Measurements from ENCODE around the gene RSAD2. TPM values are rescaled to one million over a fixed set of nuclear protein-coding genes. Genes with fewer than 3 reads are reported as not detected.

The RSAD2 gene
- total and polyA plus RNA-seq, 9 of the 15 experiments (the other 6 are each of a cell fraction or from before 2014, with no cell fraction given): 0.15 to 1.4 (median 0.28) TPM

DNA sequence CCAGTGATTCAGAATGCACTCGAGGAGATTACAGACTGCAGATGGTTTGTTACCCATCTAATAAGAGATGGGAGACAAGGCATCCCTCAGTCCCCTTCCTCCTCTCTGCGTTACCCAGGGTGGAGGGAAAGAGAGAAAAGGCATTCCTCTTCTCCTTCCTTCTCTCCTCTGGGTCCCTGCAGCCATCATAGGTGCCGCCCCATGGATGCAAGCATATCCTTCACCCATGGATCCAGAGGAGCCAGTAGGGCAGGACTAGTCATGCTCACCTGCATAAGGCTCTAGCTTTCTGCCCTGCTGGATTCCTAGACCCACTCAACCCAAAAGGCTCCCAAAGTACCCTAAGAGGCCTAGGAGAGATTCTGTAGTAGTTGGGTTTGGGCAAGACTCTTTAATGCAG is 32.3 kb upstream of the RSAD2 start (continued):
- TF ChIP-seq, protein P1, sequence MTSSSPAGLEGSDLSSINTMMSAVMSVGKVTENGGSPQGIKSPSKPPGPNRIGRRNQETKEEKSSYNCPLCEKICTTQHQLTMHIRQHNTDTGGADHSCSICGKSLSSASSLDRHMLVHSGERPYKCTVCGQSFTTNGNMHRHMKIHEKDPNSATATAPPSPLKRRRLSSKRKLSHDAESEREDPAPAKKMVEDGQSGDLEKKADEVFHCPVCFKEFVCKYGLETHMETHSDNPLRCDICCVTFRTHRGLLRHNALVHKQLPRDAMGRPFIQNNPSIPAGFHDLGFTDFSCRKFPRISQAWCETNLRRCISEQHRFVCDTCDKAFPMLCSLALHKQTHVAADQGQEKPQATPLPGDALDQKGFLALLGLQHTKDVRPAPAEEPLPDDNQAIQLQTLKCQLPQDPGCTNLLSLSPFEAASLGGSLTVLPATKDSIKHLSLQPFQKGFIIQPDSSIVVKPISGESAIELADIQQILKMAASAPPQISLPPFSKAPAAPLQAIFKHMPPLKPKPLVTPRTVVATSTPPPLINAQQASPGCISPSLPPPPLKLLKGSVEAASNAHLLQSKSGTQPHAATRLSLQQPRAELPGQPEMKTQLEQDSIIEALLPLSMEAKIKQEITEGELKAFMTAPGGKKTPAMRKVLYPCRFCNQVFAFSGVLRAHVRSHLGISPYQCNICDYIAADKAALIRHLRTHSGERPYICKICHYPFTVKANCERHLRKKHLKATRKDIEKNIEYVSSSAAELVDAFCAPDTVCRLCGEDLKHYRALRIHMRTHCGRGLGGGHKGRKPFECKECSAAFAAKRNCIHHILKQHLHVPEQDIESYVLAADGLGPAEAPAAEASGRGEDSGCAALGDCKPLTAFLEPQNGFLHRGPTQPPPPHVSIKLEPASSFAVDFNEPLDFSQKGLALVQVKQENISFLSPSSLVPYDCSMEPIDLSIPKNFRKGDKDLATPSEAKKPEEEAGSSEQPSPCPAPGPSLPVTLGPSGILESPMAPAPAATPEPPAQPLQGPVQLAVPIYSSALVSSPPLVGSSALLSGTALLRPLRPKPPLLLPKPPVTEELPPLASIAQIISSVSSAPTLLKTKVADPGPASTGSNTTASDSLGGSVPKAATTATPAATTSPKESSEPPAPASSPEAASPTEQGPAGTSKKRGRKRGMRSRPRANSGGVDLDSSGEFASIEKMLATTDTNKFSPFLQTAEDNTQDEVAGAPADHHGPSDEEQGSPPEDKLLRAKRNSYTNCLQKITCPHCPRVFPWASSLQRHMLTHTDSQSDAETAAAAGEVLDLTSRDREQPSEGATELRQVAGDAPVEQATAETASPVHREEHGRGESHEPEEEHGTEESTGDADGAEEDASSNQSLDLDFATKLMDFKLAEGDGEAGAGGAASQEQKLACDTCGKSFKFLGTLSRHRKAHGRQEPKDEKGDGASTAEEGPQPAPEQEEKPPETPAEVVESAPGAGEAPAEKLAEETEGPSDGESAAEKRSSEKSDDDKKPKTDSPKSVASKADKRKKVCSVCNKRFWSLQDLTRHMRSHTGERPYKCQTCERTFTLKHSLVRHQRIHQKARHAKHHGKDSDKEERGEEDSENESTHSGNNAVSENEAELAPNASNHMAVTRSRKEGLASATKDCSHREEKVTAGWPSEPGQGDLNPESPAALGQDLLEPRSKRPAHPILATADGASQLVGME (CRISPR knock-in tag; IDR thresholded peaks at IDR 0.05): no peak
- no peak for TF ChIP-seq ESRRA (IDR thresholded peaks at IDR 0.05; ENCODE audit: borderline replicate concordance, low read depth)
- TF ChIP-seq ZNF41 (CRISPR knock-in tag; conservative IDR thresholded peaks at IDR 0.05): no peak
- TF ChIP-seq ZNF699 (CRISPR knock-in tag; IDR thresholded peaks at IDR 0.05; ENCODE audit: insufficient replicate concordance): no peak
- TF ChIP-seq CREB3L1 (IDR thresholded peaks at IDR 0.05; ENCODE audit: borderline replicate concordance, low read depth): no peak
- no peak for TF ChIP-seq STAG1 (CRISPR knock-in tag; IDR thresholded peaks at IDR 0.05; ENCODE audit: borderline replicate concordance)
- TF ChIP-seq PRPF4 (IDR thresholded peaks at IDR 0.05; ENCODE audit: insufficient read depth, low read depth, low read length, poor library complexity, severe bottlenecking): no peak
- TF ChIP-seq NFATC3 (IDR thresholded peaks at IDR 0.05): no peak
- TF ChIP-seq, protein P2, sequence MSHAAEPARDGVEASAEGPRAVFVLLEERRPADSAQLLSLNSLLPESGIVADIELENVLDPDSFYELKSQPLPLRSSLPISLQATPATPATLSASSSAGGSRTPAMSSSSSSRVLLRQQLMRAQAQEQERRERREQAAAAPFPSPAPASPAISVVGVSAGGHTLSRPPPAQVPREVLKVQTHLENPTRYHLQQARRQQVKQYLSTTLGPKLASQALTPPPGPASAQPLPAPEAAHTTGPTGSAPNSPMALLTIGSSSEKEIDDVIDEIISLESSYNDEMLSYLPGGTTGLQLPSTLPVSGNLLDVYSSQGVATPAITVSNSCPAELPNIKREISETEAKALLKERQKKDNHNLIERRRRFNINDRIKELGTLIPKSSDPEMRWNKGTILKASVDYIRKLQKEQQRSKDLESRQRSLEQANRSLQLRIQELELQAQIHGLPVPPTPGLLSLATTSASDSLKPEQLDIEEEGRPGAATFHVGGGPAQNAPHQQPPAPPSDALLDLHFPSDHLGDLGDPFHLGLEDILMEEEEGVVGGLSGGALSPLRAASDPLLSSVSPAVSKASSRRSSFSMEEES (CRISPR knock-in tag; IDR thresholded peaks at IDR 0.05): no peak
- TF ChIP-seq ZNF584 (CRISPR knock-in tag; IDR thresholded peaks at IDR 0.05; ENCODE audit: low read depth): 0 out of 2 replicates have a peak, but pooled peaks have one; percentile 34
- TF ChIP-seq, protein P3, sequence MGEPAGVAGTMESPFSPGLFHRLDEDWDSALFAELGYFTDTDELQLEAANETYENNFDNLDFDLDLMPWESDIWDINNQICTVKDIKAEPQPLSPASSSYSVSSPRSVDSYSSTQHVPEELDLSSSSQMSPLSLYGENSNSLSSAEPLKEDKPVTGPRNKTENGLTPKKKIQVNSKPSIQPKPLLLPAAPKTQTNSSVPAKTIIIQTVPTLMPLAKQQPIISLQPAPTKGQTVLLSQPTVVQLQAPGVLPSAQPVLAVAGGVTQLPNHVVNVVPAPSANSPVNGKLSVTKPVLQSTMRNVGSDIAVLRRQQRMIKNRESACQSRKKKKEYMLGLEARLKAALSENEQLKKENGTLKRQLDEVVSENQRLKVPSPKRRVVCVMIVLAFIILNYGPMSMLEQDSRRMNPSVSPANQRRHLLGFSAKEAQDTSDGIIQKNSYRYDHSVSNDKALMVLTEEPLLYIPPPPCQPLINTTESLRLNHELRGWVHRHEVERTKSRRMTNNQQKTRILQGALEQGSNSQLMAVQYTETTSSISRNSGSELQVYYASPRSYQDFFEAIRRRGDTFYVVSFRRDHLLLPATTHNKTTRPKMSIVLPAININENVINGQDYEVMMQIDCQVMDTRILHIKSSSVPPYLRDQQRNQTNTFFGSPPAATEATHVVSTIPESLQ (CRISPR knock-in tag; IDR thresholded peaks at IDR 0.05): no peak
- TF ChIP-seq ZNF512 (tag; IDR thresholded peaks at IDR 0.05): no peak
- TF ChIP-seq ARNT (IDR thresholded peaks at IDR 0.05): peak in 1 of 2 experiments; percentile 64; a peak in 1 of 4 replicates
- TF ChIP-seq PHB2 (IDR thresholded peaks at IDR 0.05; ENCODE audit: low read depth): no peak
